GM12801 (cell line): ENCODE measurements around the gene SEMA4D.

ENCODE experiments used
- CTCF ChIP-seq: IDR thresholded peaks from one replicate; pipeline ENCODE4 v1.5.1; 2011; ENCODE audit warnings: control low read depth; ENCODE audit not compliant: insufficient read length; ENCODE audit errors: extremely low read depth

The SEMA4D gene

GRCh38 chr9:89522261-89522958, 24.5 kb upstream of the SEMA4D start:
- TF ChIP-seq CTCF: no peak

GRCh38 chr9:89519366-89519805, 21.5 kb upstream of the SEMA4D start:
- TF ChIP-seq CTCF: no peak

- no peak for TF ChIP-seq CTCF
These were observed 20.8 kb upstream of the SEMA4D start for GRCh38 chr9:89518466-89519365.

GRCh38 chr9:89515416-89515815, 17.5 kb upstream of the SEMA4D start:
- TF ChIP-seq CTCF: no peak

GRCh38 chr9:89514956-89515355, 17.0 kb upstream of the SEMA4D start:
- TF ChIP-seq CTCF: no peak

- no peak for TF ChIP-seq CTCF
These were observed 16.4 kb upstream of the SEMA4D start for GRCh38 chr9:89514337-89514736.

- no peak for TF ChIP-seq CTCF
These were observed 15.9 kb upstream of the SEMA4D start for GRCh38 chr9:89513837-89514236.
